ENCODE data around the gene ZIC1.

- TF ChIP-seq CTCF (tag by site-specific recombination; IDR thresholded peaks at IDR 0.05) (peak; percentile 12; the same call in 1 of the 2 replicates), TCF7L2 (IDR thresholded peaks at IDR 0.05; ENCODE audit: borderline replicate concordance, low read depth, low read length) (no peak), ZSCAN30 (tag by site-specific recombination; IDR thresholded peaks at IDR 0.05) (no peak), BCL11A (tag by site-specific recombination; IDR thresholded peaks at IDR 0.05; ENCODE audit: low read depth) (no peak), ZNF571 (tag by site-specific recombination; IDR thresholded peaks at IDR 0.05) (no peak), PBX3 (CRISPR knock-in tag; IDR thresholded peaks at IDR 0.05) (no peak), PRDM4 (tag by site-specific recombination; IDR thresholded peaks at IDR 0.05) (no peak), KLF9 (tag by site-specific recombination; IDR thresholded peaks at IDR 0.05; ENCODE audit: low read depth) (no peak), ZNF404 (tag by site-specific recombination; IDR thresholded peaks at IDR 0.05) (no peak), ZNF174 (tag by site-specific recombination; IDR thresholded peaks at IDR 0.05) (no peak), ZBTB1 (tag by site-specific recombination; IDR thresholded peaks at IDR 0.05) (no peak), ZNF335 (tag by site-specific recombination; conservative IDR thresholded peaks at IDR 0.05) (no peak), ZNF580 (tag by site-specific recombination; IDR thresholded peaks at IDR 0.05) (no peak), ZNF23 (tag by site-specific recombination; IDR thresholded peaks at IDR 0.05; ENCODE audit: borderline replicate concordance) (no peak)
Observed at GRCh38 chr3:147361454-147362420, 47.4 kb upstream of the ZIC1 start.

Data from HEK293 (cell line).